Activated T-helper 17 cell treated with anti-CD3 and anti-CD28 coated beads, Interleukin-2, amount 50 U/mL, for 72 hours (primary cell): ENCODE measurements around the gene CYP2D6. TPM values are rescaled to one million over a fixed set of nuclear protein-coding genes. Genes with fewer than 3 reads are reported as not detected.

ENCODE experiments used
- total RNA-seq, 2 donors: library from RNA; stranded (reverse); gene quantifications; one replicate each; pipeline ENCODE4 v1.2.3, GENCODE V29; 2022

CYP2D6 gene
- total RNA-seq, 2 donors from 2014 or later: 5.5 to 6.3 TPM

Other genes starting within 250 kb of the CYP2D6 start
- gene SHISA8, start 215.7 kb downstream of the CYP2D6 start, total RNA-seq: 1 to 10 TPM in 1 of 2 donors, not detected in 1; 2.8 TPM
- gene TNFRSF13C, start 204.0 kb downstream of the CYP2D6 start, total RNA-seq: 1 to 10 TPM; 2.7 to 7.7 TPM
- gene CENPM, start 183.7 kb downstream of the CYP2D6 start, total RNA-seq: 10 to 100 TPM; 62.3 to 90.5 TPM
- 1 to 10 TPM; 2.1 to 4.1 TPM for gene SEPTIN3, start 161.4 kb downstream of the CYP2D6 start, total RNA-seq
- 1 to 10 TPM in 1 of 2 donors, under 1 TPM in 1; 0.50 to 2.1 TPM for gene WBP2NL, start 132.0 kb downstream of the CYP2D6 start, total RNA-seq
- gene NAGA, start 60.0 kb downstream of the CYP2D6 start, total RNA-seq: 10 to 100 TPM; 30.7 to 34.8 TPM
- 1 to 10 TPM; 2.5 to 3.4 TPM for gene PHETA2, start 56.6 kb downstream of the CYP2D6 start, total RNA-seq
- 10 to 100 TPM; 34.7 to 66.2 TPM for gene SMDT1, start 51.1 kb downstream of the CYP2D6 start, total RNA-seq
- 10 to 100 TPM; 59.1 to 81.7 TPM for gene NDUFA6, start 40.0 kb downstream of the CYP2D6 start, total RNA-seq
- 10 to 100 TPM; 61.2 to 72.5 TPM for gene TCF20, start 139.8 kb upstream of the CYP2D6 start, total RNA-seq